Esophagus (tissue), 2 donors: ENCODE data around the gene AP4E1. TPM values are rescaled to one million over a fixed set of nuclear protein-coding genes. Genes with fewer than 3 reads are reported as not detected.
"Not testable (repeated sequence)": the region's sequence is repeated elsewhere in the genome, so short reads cannot be mapped to it uniquely, and the experiment has no call there.

ENCODE experiments used
- H3K27ac ChIP-seq, 2 donors: one replicate each; pipeline ENCODE4 v1.5.1; 2013; ENCODE audit warnings: low read depth in 2 of 2, mild to moderate bottlenecking in 2 of 2, inconsistent platforms in 1 of 2, low read length in 1 of 2, moderate library complexity in 1 of 2
- H3K27me3 ChIP-seq, 2 donors: one replicate each; pipeline ENCODE4 v1.6.1; 2013; ENCODE audit warnings: low read length in 2 of 2, control low read depth in 1 of 2, mild to moderate bottlenecking in 1 of 2; ENCODE audit not compliant: insufficient read depth in 2 of 2, control insufficient read depth in 1 of 2
- H3K36me3 ChIP-seq, 2 donors: one replicate each; pipeline ENCODE4 v1.6.1; 2013; ENCODE audit warnings: low read length in 1 of 2; ENCODE audit not compliant: control insufficient read depth in 2 of 2, insufficient read depth in 2 of 2
- H3K4me1 ChIP-seq, 2 donors: one replicate each; pipeline ENCODE4 v1.6.1; 2013; ENCODE audit warnings: low read length in 1 of 2; ENCODE audit not compliant: control insufficient read depth in 2 of 2, insufficient read depth in 2 of 2
- H3K4me3 ChIP-seq, 2 donors: one replicate each; pipeline ENCODE4 v1.5.1; 2013; ENCODE audit warnings: low read length in 2 of 2, mild to moderate bottlenecking in 2 of 2, low read depth in 1 of 2, moderate library complexity in 1 of 2
- H3K9me3 ChIP-seq, 2 donors: one replicate each; pipeline ENCODE4 v1.6.1; 2013; ENCODE audit warnings: mild to moderate bottlenecking in 2 of 2, low read depth in 1 of 2, low read length in 1 of 2, moderate library complexity in 1 of 2; ENCODE audit not compliant: control insufficient read depth in 2 of 2, insufficient read depth in 1 of 2
- WGBS, 2 donors: extraction: QIAGEN DNeasy Blood & Tissue Kit; methylation state at CpG; one replicate each; pipeline ENCODE4 v1.1.7; 2013; 5-methylcytosine and 5-hydroxymethylcytosine counted together
- polyA plus RNA-seq, 2 donors: library from polyadenylated mRNA; stranded (reverse); fragments of 200-250 nt; gene quantifications; one replicate each; pipeline ENCODE4 v1.2.3, GENCODE V29; 2013
- donor health status: healthy with polysubstance abuse.
- donor health status: Bipolar disorder and iron deficiency.

The AP4E1 gene
- polyA plus RNA-seq, 2 donors, result 2.8 to 3.8 TPM

GRCh38 chr15:50933341-50933740 is 24.9 kb downstream of the AP4E1 start:
- Histone ChIP-seq H3K36me3 (peaks cover 0 to 4% of the 10 kb centered on the region in 2 donors), H3K4me3 (no peak overlapping the region), H3K4me1 (no peaks in the 10 kb centered on the region), H3K27ac (no peak overlapping the region), H3K27me3 (no peaks in the 10 kb centered on the region), H3K9me3 (no peaks in the 10 kb centered on the region)
- 85 to 96% methylated on average over 1 of the region's 1 CpG for WGBS, 2 donors

GRCh38 chr15:50938525-50938924 is 30.0 kb downstream of the AP4E1 start:
- no peak overlapping the region for H3K4me3 ChIP-seq
- H3K36me3 ChIP-seq, result peaks cover 4% of the 10 kb centered on the region in 2 donors
- 84 to 94% methylated on average over 4 of the region's 4 CpGs for WGBS, 2 donors
- no peak overlapping the region for H3K27ac ChIP-seq
- no peaks in the 10 kb centered on the region for H3K27me3 ChIP-seq
- H3K9me3 ChIP-seq, result no peaks in the 10 kb centered on the region
- no peaks in the 10 kb centered on the region for H3K4me1 ChIP-seq

GRCh38 chr15:50939911-50940310 is 31.4 kb downstream of the AP4E1 start:
- H3K27me3 ChIP-seq, result no peaks in the 10 kb centered on the region
- no peak overlapping the region for H3K27ac ChIP-seq
- H3K9me3 ChIP-seq, result no peaks in the 10 kb centered on the region
- H3K4me3 ChIP-seq, result no peak overlapping the region
- 82 to 86% methylated on average over 2 of the region's 2 CpGs for WGBS, 2 donors
- peaks cover 4% of the 10 kb centered on the region in 2 donors for H3K36me3 ChIP-seq
- no peaks in the 10 kb centered on the region for H3K4me1 ChIP-seq

- no peak overlapping the region for H3K27ac ChIP-seq
- peaks cover 4% of the 10 kb centered on the region in 2 donors for H3K36me3 ChIP-seq
- WGBS, 2 donors, result 92% methylated on average over 2 of the region's 2 CpGs
- no peaks in the 10 kb centered on the region for H3K4me1 ChIP-seq
- H3K9me3 ChIP-seq, result no peaks in the 10 kb centered on the region
- no peak overlapping the region for H3K4me3 ChIP-seq
- H3K27me3 ChIP-seq, result no peaks in the 10 kb centered on the region
Observed at GRCh38 chr15:50940506-50940905, 32.0 kb downstream of the AP4E1 start.

- Histone ChIP-seq H3K36me3 (peaks cover under 1 to 2% of the 10 kb centered on the region in 2 donors), H3K4me3 (no peak overlapping the region), H3K9me3 (no peaks in the 10 kb centered on the region), H3K27me3 (no peaks in the 10 kb centered on the region), H3K27ac (no peak overlapping the region), H3K4me1 (no peaks in the 10 kb centered on the region)
Observed at GRCh38 chr15:50943638-50944037, 35.2 kb downstream of the AP4E1 start.

GRCh38 chr15:50944672-50945071 is 36.2 kb downstream of the AP4E1 start:
- WGBS, 2 donors, result 85 to 91% methylated on average over 3 of the region's 3 CpGs
- Histone ChIP-seq H3K4me3 (no peak overlapping the region), H3K4me1 (no peaks in the 10 kb centered on the region), H3K36me3 (peaks cover 0 to 2% of the 10 kb centered on the region in 2 donors), H3K27me3 (no peaks in the 10 kb centered on the region), H3K27ac (no peak overlapping the region), H3K9me3 (no peaks in the 10 kb centered on the region)

GRCh38 chr15:50945725-50946124 is 37.2 kb downstream of the AP4E1 start:
- 35 to 40% methylated on average over 3 of the region's 3 CpGs for WGBS, 2 donors
- no peaks in the 10 kb centered on the region for H3K4me1 ChIP-seq
- H3K4me3 ChIP-seq, result no peak overlapping the region
- no peak overlapping the region for H3K27ac ChIP-seq
- H3K27me3 ChIP-seq, result no peaks in the 10 kb centered on the region
- H3K36me3 ChIP-seq, result peaks cover 0 to 2% of the 10 kb centered on the region in 2 donors
- no peaks in the 10 kb centered on the region for H3K9me3 ChIP-seq

- not testable (repeated sequence) for H3K27me3 ChIP-seq, H3K36me3 ChIP-seq, H3K4me1 ChIP-seq, H3K9me3 ChIP-seq, H3K4me3 ChIP-seq, H3K27ac ChIP-seq
- WGBS, 2 donors, result 97 to 99% methylated on average over 3 of the region's 3 CpGs
Observed at GRCh38 chr15:50950745-50951144, 42.3 kb downstream of the AP4E1 start.

GRCh38 chr15:50953302-50953701 is 44.8 kb downstream of the AP4E1 start:
- H3K9me3 ChIP-seq, result no peaks in the 10 kb centered on the region
- H3K4me3 ChIP-seq, result no peak overlapping the region
- no peaks in the 10 kb centered on the region for H3K27me3 ChIP-seq
- WGBS, 2 donors, result 92% methylated on average over 2 of the region's 2 CpGs
- H3K36me3 ChIP-seq, result peaks cover 0 to 12% of the 10 kb centered on the region in 2 donors
- H3K4me1 ChIP-seq, result no peaks in the 10 kb centered on the region
- H3K27ac ChIP-seq, result no peak overlapping the region

GRCh38 chr15:50954837-50955236 is 46.4 kb downstream of the AP4E1 start:
- H3K4me1 ChIP-seq, H3K27ac ChIP-seq, H3K9me3 ChIP-seq, H3K4me3 ChIP-seq, H3K27me3 ChIP-seq: not testable (repeated sequence)
- WGBS, 2 donors, result 86 to 87% methylated on average over 6 of the region's 6 CpGs
- H3K36me3 ChIP-seq, result peaks cover 0 to 12% of the 10 kb centered on the region in 2 donors
